NCI-H128 (cell line): ENCODE data around the gene ALOXE3.
"Not testable (repeated sequence)": the region's sequence is repeated elsewhere in the genome, so short reads cannot be mapped to it uniquely, and the experiment has no call there.

Source experiments
- DNase-seq: peaks from one replicate; lab custom pipeline; 2025; ENCODE audit not compliant: unreplicated experiment; lab: John Stamatoyannopoulos, UW

The ALOXE3 gene

DNA sequence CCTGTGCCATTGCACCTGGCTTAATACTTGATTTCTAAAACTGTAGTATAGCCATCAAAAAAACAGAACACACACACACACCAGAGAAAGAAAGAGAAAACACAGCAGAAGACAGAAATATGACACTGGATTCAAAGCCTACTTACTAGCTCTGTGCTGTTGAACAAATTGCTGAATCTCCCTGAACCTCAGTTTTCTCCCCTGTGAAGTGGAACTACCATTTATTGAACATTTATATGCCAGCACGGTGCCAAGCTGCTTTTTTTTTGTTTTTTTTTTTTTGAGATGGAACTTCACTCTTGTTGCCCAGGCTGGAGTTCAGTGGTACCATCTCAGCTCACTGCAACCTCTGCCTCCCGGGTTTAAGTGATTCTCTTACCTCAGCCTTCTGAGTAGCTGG lies 17.6 kb downstream of the ALOXE3 start:
- no peak for DNase-seq

DNA sequence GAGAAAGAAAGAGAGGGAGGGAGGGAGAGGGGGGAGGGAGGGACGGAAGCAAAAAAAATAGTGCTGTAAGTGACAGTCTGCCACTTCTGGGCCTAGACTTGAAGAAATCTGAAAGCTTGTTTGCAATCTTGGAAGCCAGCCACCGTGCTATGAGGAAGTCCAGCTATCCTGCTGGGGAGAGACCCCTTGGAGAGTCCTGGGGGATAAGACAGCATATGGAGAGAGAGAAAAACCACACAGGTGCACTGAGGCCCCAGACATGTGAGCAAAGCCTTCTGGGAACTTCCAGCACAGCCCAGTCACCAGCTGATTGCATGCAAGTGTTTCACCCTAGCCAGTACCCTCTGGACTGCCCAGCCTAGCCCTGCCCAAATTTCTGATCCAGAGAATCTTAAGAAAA lies 18.2 kb downstream of the ALOXE3 start:
- DNase-seq, result no peak

DNA sequence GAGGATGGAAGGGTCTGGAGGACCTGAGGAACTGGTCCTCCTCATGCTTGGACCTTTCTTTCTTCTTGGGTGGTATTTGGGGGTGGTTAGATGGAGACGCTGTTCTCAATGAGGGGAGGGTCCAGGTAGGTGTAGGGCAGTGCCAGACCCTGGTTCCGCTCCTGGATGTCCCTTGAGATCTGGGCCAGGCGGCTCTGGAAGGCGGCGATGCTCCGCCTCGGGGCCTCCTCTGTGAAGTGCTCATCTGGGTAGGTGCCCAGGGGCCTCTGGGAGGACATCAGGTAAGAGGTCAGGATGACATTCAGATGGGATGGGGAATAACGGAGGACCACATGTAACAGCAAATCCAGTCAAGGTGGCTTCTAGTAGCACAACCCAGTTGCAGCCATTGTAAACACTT lies 21.8 kb downstream of the ALOXE3 start:
- DNase-seq, result no peak

DNA sequence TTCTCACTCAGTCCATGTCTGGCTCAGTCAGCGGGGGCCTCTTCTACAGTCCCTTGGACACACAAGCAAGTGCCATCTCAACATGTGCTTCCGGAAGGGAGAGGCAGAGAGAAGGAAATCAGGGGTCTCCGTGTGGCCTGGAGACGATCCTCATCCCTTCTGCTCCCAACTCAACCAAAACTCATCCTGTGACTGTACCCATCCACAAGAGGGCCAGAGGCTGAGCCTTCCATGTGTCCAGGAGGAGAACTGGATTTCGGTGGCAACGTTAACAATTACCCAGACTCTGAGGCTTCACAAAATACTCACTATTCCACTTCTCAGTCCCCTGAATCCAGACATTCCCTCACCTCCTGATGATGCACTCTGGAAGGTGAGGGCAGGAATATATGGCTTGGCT lies 23.0 kb downstream of the ALOXE3 start:
- DNase-seq, result no peak

DNA sequence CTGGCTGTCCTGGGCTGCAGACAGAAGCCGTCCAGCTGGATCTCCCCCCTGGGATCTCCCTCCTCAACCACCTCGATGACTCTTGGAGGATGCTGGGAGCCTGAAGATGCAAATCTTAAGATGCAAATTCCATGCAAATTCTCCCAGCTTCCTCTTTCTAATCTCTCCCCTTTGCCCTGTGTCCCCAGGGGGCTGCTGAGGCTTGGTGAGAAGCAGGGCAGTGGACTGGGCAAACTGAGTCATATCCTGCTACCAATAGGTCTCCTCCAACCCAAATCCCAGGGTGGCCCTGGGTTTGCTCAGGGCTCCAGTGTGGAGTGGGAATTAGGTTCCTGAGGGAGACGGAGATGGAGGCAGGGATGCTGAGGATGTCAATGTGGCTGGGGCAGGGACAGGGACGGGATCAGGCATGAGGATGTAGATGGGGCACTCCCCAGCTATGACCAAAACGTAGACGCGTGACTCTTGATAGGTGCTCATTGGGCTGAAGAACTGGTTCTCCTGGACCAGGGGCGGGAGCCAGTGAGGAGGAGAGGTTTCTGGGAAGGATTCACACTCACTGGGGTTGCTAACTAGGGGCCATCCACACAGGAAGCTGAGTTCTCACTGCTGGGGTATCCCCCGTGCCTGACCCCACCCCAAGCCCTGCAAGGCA lies 27.2 kb downstream of the ALOXE3 start:
- DNase-seq, result no peak

DNA sequence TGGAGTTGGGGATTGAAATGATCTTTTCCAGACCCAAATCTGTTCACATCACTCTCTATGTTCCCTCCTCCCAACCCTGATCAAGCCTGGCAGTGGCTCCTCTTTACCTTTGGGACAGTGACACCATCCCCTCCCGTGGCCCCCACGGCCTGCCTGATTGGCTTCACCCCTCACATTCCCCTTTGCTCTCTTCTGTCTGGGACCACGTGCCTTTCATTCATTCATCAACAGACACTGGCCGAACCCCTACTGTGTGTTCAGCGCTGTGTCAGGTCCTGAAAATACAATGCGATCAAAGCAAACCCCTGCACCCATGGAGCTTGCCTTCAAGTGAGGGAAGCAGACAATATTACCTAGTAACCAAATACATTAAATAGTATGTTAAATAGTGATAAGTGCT lies 28.6 kb downstream of the ALOXE3 start:
- no peak for DNase-seq

DNA sequence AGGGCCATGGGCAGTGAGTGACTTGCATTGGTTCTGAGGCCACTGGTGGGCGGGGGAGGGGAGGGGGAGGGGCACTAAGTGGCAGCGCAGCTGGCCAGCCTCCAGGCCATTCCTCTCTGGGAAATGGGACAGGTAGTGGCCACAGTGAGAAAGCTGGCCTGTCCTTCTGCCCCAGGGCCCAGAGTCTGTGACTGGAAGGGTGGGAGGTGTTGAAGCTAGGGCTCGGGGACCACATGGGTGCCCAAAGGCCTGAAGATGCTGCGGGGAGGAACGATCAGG lies 30.4 kb downstream of the ALOXE3 start:
- DNase-seq, result no peak

DNA sequence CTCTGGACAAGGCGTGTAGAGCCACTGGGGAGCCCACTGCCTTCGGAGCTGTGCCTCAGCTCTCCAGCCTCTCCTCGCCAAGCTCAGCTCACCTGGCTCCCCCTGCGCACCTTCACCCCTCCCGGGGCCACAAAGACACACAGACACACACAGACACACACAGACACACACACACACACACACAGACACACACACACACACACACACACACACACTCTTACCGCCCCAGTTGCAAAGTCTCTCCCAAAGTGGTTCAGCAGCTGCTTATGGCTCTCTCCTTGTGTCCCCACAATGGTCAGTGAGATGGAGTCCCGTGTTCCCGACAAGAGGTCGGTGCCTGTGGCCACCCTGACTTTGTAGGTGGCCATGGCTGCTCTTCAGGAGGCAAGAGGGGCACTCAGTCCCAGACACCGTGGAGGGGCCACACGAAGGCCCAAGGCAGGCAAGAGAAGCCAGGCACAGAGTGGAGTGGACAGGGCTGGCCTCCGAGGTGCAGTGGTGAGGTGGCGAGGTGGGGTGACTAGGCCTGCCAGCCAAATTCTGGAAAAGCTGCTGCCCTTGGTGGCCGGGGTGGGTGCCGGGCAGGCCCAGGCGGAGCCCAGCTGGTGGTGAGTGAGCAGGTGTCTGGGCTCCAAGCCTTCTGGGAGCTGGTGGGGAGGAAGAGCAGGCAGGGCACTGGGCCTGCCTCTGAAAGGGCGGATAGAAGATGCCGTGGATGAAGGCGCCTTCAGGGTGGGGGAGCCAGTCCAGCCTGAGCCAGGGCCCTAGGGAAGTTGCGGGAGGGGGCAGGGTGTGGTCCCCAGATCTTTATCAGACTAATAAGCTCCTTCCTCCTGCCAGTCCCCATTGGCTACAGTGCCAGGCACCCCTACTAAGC lies 31.0 kb downstream of the ALOXE3 start, which contains the start of gene ALOX12B:
ALOX12B (minus strand) TSS at position 642 of the 877 bp plus-strand sequence; CDS start at position 368, 274 bp downstream.
- no peak for DNase-seq

DNA sequence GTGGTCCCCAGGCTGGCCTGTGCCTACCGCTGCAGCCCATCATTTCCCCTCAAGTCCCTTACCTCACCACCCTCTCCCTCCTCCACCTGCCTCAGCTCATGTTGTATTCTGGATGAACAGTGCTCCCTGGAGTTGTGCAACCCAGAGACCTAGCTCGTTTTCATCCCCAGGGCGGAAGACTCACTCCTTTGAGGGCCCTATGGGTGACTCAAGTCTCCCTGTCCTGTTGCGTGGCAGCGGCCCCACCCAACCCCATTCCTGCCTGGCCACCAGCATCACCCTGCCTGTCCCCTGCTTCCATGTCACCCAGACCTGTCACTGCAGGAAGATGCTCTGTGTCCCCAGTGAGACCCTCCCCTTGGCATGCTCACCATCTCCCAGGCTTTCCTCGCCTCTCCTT lies 34.1 kb downstream of the ALOXE3 start:
- DNase-seq, result no peak

DNA sequence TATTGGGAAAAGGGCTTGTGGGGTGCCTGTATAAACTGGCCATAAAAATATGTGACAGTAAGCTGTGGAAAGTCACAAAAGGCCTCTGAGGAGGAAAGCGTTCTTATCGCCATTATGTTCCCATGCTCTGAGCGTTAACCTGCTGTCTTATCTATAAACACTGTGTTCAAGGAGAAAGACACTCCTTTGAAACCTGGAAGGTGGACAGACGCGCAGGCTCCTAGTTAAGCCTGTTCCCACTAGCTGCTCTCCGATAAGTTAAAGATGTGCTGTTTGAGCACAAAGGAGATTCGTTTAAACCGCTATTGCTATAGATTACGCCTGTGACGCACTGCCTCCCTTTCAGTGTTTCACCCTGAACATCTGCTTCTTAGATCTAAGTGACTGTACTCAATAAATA lies 36.0 kb downstream of the ALOXE3 start:
- DNase-seq, result no peak

DNA sequence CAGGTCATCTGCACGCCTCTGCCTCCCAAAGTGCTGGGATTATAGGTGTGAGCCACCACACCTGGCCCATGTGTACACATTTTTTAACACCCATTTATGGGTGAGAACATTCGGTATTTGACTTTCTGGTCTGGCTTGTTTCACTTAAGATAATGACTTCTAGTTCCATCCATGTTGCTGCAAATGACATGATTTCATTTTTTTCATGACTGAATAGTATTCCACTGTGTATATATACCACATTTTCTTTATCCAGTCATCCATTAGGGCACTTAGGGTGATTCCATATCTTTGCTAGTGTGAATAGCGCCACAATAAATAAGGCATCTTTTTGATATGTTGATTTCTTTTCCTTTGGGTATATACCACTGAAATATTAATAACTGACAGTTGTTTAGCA lies 36.4 kb downstream of the ALOXE3 start:
- no peak for DNase-seq

DNA sequence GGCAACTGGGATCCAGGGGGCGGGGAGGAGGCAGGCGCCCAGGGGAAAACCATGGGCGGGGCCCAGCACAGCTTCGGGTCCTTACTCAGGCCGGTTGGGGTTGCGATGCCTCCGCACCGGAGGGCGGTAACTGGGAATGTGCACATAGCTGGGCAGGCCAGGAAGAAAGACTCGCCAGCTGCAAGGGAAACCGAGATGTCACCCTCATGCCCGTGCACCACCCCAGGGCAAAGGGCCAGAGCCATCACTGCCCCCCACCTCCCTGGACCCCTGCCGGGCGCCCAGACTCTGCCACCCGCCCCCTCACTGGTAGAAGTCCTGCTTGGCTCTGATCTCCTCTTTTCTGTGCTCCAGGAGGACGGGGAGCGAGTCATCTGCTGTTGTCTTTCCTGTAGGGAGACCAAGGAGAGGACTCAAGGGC lies 37.5 kb downstream of the ALOXE3 start:
- no peak for DNase-seq

DNA sequence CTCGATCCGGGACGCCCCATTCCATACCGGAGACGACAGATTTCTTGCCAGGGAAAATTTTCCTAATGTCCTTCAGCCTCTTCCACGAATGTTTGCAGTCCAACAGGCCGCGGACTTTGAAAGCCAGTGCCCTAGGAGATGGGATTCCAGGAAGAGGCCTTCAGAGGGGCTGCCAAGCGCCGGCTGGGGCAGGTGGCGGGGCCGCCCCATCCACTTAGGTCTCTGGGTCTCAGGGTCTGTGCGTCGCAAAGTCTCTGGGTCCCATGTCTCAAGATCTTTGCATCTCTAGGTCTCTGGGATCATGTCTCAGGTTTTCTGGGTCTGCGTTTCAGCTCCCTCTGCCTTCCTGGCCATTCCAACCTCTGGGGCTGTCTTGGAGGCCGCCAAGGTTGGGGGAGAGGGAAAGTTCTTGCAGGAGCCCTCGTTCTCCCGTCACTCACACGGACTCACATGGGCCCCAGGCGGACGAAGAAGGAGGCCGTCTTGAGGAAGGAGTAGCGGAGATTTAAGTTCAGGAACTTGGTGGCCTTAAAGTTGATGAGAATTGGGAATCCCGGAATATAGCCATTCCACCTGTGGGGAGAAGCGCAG lies 38.0 kb downstream of the ALOXE3 start:
- DNase-seq, result no peak

DNA sequence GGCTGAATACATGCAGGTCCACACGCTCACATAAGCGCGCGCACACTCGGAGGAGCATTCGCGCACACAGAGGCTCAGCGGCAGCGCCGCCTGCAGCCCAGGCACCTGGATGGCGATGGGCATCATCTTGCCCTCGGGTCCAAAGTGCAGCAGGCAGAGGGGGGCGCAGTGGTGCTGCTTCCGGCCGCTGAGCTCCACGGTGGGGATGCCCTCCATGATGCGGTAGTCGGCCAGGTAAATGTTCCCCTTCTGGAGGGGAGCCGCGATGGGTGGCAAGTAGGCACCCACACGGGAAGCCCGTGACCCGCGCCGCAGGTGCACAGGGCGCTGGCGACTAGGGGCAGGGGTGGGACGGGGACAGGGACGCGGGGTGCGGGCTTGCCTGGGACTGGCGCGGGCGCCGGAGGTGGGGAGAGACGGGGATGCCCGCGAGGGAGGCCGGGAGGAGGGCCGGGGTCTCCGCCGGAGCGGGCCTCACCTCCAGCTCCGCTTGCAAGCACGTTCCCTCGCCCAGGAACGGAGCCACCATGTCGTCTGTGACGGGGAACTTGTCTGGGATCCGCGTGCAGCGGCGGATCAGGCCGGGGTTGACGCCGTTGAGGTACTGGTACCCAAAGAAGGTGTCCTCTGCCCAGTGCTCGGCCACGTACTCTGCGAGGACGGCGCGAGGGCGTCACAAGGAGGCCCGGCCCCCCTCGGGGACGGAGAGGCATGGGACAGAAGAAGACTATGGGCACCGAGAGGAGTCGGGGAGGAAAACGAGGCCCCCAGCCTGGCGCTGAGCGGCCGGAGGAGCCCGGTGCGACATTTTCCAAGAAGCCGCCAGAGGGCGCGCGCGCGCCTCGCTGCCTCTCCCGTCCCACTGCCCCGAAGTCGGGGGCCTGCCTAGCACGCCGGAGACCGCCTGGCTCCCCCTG lies 38.8 kb downstream of the ALOXE3 start:
- peak; percentile 55 for DNase-seq

DNA sequence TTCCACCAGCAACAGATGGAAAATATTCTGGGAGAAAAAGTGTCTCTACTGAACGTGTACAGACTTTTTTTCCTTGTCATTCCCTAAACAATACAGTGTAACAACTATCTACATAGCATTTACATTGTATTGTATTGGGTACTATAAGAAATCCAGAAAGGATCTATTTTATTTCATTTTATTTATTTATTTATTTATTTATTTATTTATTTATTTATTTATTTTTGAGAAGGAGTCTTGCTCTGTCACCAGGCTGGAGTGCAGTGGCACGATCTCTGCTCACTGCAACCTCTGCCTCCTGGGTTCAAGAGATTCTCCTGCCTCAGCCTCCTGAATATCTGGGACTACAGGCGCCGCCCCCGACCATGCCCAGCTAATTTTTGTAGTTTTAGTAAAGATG lies 40.4 kb downstream of the ALOXE3 start:
- not testable (repeated sequence) for DNase-seq

DNA sequence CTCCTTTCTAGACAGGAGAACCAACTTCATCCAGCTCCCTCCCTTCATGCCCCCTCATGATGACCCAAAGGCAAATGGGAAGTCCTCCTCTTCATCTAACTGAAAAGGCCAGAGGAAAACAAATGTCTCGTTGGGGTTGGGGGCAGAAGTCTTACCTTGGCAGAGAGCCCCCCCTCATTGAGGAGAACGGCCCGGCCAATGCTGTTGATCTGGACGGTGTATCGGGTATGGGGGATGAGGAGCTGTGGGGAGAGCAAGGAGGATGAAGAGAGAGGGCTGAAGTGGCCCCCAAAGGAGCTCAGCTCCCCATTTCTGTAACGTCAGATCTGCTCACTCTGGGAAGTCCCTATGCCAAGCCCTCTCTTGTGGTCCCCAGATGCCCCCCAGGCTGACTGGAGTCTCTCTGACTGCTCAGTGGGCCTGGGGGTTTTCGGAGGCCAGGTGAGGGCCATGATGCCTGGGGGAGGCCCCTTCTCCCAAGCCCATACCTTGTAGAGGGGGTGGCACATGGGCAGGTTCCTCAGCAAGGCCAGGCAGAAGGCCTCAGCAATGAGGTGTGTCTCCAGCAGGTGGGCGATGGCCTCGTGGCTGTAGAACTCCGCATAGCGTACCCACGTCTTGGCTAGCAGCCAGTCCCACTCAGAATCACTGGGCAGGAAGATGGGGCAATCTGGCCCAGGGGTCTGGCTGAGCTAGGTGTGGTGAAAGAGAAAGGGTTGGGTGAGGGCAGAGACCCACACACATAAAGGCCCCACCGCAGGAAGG lies 41.6 kb downstream of the ALOXE3 start:
- no peak for DNase-seq

DNA sequence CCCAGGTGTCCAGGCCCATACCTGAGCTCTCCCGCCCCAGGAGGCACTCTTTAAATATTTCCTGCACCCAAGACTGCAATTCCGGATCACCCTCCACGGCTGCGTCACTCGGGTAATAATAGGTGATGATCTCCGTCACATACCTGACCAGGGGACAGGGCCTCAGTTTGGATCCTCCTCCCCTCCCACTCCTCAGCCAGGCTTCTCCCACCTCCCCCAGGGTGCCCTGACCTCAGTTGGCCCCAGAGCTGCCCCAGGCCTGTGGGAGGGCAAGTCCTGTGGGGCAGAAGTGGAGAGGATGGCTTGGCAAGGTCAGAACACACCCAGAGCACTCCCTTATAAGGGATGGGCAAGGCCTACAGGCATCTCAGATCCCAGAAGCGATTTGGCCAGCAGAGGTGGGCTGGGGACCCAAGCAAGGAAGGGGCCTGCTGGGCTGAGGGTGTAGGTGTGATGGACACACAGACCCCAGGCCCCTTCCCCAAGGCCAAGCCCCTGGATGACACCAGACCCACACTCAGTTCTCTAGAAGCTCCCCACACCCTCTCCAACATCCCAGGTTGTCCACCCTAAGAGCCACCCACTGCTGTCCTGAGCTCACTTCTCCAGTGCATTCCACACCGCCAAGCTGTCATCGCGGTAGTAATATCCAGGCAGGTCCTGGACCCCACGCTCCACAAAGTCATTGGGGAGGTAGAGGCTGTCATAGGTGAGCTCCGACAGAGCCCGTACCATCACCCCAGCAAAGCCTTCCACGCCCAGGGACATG lies 42.6 kb downstream of the ALOXE3 start:
- no peak for DNase-seq

DNA sequence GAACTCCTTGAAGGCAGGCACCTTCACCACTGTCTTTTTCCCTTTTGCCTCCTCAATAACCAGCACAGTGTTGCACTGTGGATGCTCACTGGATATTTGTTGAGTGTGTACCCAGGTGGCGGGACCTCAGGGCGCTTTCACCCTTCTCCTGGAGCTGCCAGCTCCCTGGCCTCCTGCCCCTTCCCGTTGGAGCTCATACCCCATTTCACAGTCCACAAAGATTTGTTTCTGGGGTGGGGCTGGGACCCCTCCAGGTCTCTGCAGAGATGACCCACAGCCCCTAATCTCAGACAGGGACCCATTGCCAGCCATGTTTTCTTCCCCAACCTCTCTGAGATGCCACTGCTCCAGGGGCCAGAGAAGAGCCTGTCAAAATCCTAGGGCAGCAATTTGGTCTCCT lies 43.2 kb downstream of the ALOXE3 start:
- no peak for DNase-seq

DNA sequence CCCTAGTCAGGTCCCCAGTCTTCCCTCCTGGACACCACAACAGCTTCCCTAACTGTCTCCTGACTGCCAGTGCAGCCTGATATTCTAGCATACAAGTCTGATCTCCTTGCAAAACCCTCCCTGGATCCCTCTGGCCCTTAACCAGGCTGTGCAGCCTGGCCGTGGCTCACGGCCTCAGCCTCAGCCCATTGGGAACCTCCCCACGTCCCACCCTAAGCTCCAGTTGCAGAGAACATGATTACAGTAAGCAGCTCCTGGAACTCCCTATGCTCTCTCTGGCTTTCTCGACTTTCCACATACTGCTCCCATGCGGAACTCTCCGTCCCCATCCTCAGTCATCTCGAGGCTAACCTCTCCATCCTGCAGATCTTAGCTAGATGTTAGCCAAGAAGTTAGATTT lies 43.8 kb downstream of the ALOXE3 start:
- DNase-seq, result no peak
